GM21515 (cell line): ENCODE results near the gene GLB1L3.

Experiments used
- ATAC-seq: cut with Tn5 transposase; IDR thresholded peaks from one replicate; pipeline ENCODE4 v1.9.1; 2021; ENCODE audit not compliant: unreplicated experiment

Gene GLB1L3, protein sequence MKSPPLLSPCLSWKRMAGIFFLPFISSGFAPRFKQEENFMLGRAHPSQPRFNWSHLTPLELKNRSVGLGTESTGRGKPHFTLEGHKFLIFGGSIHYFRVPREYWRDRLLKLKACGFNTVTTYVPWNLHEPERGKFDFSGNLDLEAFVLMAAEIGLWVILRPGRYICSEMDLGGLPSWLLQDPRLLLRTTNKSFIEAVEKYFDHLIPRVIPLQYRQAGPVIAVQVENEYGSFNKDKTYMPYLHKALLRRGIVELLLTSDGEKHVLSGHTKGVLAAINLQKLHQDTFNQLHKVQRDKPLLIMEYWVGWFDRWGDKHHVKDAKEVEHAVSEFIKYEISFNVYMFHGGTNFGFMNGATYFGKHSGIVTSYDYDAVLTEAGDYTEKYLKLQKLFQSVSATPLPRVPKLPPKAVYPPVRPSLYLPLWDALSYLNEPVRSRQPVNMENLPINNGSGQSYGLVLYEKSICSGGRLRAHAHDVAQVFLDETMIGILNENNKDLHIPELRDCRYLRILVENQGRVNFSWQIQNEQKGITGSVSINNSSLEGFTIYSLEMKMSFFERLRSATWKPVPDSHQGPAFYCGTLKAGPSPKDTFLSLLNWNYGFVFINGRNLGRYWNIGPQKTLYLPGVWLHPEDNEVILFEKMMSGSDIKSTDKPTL

DNA sequence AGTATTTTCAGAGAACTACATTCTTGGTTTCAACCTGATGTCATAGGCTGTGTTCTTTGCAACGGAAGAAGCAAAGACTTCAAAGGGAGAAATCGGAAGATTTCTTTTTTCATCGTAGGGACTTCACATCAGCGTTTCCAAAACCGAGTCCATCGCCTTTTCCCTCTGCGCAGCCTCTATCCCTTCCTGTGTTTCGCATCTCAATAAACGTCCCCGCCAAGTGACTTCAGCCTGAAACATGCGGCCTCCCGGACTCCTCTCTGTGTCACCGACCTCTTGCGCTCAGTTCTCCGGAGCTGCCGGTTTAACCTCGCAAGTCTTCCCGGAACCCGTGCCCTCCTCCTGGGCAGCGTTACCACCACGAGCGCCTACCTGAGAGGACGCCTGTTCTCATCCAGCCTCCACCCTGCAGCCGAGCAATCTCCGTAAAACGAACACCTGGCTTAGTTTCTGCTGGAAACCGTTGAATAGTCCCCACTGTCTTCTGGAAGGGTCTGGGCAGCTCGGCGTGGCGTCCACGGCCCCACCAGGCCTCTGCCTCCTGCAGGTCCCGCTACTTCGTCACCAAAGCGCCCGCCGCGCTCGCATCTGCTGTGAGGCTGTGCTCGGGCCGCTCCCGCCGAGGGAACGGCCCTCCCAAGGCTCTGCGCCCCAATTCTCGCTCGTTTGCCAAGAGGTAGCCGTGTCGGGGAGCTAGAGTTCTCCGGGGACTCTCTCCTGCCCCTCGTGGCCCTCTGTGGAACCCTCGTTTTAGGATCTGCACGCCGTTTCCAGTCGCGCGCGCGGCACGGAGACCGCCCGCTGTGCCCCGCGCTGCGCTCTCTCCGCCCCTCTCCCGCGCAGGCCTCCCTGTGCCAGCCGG lies at the start of gene GLB1L3:
Gene GLB1L3, plus strand, starts transcription at position 846 of the 862 bp plus-strand sequence. CDS start 362 bp downstream, outside the sequence.
- peak; percentile 79 for ATAC-seq

DNA sequence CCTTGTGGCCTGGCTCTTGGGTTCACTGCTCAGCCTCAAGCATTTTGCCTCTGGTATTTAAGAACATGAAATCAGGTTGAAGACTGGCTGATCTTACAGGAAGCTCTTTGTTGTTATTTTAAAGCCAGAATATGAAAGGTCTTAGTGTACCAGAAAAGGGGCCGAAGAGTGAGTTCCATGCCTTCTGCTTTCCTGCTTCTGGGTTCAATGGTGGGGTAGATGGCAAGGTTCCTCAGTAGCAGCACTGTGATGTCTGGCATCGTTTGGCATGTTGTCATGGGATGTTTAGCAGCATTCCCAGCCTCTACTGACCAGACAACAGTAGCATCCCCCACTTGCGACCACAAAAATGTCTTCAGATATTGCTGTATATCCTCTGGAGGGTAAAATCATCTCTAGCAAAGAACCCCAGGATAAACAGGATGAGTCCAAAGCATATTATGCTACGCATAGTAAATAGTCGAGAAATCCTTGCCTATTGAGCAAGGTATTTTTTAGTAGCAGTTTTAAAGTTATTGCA lies 49.3 kb upstream of the GLB1L3 start:
- ATAC-seq: no peak

DNA sequence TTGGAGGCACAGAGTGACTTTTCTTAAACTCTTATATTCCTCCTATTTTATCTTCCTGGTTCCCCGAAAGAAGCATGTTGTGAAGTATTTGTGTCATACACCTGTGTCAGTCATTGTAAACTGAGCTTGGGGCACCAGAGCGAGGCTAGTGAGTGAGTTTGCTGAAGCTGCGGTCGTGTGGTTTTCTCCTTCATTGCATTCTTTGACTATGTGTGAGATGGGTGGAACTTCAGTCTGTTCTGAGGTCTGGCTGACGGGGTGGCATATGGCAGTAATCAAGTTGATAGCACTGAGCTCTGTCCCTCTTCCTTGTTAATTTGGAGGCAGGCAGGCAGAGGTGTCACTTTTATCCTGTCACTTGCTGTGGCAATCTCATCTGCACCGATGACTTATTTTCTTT lies 47.6 kb upstream of the GLB1L3 start:
- ATAC-seq: peak; percentile 45

DNA sequence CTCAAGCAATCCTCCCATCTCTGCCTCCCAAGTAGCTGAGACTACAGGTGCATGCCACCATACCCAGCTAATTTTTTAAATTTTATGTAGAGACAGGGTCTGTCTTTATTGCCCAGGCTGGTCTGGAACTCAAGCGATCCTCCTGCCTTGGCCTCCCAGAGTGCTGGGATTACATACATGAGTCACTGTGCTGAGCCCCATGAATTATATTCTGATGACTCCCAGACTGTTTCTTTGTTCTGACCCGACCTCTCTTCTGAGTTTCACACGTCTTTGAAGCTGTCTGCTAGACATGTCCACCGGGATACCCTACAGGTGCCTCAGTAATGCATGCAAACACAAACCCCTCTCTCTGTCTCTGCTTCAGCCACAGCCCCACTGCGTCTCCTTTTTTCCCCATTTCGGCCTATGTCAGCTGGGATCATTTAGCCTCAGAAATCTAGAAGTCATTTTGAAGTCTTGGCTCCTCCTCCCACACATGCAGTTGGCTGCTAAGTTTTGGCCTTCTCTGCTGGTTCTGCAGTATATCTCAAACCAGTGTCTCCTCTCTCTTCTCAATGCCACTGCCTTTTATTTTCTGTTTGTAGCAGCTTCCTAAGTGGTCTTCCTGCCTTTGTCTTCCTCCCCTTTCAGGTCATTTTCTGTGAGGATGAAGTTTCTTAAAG lies 46.9 kb upstream of the GLB1L3 start:
- no peak for ATAC-seq

DNA sequence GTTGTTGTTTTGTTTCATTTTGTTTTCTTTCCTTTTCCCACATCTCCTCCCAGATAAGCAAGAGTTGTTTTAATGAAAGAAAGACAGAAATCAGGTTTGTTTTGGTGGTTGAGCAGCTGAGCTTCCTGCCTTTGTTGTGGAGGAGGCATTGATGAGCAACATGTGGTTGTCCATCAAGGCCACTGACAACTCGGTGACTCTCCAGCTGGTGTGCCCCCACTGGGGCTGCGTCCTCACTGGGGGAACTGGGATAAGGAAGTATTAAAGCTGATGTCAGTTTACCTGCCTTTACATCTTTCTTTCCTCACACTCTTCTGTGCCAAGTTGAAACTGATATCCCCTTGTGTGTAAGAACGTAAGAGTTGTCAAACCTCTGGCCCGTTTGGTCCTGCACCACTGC lies 45.8 kb upstream of the GLB1L3 start:
- no peak for ATAC-seq

DNA sequence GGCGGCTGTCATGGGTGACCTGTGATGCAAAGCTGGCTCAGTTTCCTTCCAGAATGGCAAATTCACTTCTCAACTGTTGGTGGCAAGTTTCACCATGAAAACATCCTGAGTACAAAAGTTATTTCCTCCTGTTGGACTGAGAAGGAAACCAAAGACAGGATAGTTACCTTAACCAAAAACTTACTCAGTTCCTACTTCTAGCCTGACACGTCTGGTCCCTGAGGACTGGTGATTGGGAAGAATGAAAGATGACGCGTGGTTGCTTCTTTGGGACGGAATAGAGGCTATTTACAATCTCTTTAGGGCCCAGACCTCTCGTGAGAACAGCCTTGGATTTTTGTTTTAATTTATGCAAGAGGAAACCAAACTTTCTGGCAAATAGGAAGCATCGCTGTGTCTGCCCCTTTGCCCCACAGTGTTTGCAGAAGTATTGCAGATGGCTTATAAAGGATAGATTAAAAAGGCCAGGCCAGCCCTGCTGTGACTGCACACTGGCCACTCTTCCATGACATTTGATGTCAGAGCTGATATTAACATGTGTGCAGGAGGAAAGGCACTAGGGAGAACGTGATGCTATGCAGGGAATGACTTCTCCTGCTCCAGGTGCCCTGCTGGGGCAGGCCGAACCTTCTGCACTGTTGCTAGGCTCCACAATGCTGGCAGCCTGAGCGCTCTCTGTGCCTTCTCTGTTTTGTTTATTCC lies 44.1 kb upstream of the GLB1L3 start:
- ATAC-seq: no peak

DNA sequence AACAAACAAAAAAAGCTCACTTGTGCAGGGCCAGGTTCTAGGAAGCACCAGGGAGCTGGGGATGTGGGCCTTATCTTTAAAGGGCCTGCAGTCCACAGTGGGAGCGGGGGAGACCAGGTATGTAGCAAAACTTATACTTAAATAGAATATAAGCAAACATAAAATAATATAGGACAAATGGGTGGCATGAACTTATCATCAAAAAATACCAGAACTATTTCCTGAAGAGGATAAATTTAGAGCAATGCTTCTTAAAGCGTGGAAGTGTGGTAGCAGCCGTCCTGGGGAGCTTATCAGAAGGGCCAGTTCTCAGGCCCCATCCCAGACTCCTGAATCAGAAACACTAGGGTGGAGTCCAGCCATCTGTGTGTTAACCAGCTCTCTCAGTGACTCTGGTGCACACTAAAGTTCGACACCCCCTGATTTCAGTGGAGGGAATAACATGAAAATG lies 42.4 kb upstream of the GLB1L3 start:
- no peak for ATAC-seq

DNA sequence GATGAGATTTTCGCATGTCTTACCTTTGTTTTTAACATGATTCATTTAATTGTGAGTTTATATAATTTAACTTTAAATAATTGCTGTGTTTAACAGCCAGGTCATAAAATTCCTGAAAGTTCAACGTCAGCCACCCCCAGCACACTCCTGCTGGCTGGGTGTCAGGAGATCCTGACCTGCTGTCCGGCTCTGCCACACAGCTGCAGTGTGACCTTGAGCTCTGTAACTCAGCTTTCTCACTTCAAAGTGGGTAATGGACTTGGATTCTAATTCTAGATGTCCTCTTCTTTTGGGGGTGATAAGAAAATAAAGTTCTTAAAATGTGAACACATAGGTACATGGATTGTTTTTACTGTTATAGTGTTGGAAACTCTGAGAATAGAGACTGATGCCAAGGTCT lies 40.8 kb upstream of the GLB1L3 start:
- ATAC-seq: no peak

DNA sequence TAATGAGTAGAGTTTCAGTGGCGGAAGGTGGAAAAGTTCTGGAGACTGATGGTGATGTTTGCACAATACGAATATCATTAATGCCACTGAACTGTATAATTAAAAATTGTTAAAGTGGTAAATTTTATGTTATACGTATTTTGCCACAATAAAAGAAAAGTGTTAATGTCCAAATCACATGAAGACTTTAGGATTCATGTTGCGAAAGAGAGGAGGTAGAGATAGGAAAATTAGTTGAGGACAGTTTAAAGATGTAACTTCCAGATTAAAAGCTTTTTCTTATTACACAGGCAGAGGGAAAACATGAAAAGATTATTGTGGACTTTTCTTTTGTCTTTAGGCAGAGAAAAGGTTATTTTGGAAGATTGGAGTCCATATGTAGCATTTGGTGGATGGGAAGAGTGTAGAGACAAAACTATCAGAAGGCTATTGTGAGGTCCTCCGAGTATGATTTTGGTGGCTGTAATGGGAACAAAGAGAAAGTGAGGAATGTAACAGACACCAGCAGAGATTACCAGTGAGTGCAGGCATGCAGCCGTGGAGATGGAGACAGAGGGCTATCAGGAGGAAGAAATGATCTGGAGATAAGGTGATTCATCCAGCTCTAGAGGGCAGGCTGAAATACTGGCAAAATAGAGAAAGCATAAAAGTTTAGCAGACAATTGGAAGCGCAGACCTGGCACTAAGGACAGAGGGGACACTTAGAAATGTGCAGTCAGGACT lies 39.2 kb upstream of the GLB1L3 start:
- no peak for ATAC-seq

DNA sequence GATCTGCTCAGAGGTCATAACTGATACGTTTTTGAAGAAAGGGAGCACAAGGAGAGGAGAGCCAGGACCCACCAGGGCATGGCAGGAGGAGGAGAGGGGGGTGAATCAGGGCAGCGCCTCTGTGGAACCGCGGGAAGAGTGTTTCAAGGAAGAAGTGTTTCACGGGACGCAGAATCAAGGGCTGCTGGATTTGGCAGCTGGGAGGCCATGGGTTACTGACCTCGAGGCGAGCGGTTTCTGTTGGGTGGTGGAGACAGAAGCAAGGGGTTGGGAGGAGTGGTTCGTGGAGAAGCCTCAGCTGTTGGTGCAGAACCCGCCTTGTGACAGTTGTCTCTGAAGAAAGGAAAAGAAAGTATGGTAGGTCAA lies 38.6 kb upstream of the GLB1L3 start:
- no peak for ATAC-seq

DNA sequence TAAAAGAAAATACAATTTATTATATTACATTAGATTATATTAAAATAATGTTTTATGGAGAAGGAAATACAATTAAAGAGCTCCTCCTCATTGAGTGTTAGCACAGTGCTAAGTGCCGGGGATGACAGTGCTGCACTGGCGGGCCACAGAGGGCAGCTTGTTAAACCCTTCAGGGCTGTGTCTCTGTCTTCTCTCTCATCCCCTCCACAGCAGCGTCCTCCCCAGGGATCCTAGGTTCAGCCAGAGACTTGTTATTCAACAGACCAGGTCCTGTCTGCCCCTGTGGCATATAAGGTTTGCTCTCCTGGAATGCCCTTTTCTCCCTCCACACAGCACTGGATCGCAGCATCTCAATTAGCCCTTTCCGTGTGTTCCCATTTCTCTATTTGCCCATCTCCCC lies 37.2 kb upstream of the GLB1L3 start:
- no peak for ATAC-seq

DNA sequence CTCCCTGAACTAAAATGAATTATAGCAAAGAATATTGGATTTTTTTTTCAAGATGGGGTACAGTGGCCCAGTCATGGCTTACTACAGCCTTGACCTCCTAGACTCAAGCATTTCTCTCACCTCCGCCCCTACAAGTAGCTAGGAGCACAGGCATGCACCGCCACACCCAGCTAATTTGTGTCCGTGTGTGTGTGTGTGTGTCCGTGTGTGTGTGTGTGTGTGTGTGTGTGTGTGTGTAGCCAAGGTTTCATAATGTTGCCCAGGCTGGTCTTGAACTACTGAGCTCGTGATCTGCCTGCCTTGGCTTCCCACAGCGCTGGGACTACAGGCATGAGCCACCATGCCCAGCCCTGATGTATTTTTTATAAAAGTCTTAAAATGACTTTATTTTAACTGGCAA lies 35.6 kb upstream of the GLB1L3 start:
- ATAC-seq: no peak

DNA sequence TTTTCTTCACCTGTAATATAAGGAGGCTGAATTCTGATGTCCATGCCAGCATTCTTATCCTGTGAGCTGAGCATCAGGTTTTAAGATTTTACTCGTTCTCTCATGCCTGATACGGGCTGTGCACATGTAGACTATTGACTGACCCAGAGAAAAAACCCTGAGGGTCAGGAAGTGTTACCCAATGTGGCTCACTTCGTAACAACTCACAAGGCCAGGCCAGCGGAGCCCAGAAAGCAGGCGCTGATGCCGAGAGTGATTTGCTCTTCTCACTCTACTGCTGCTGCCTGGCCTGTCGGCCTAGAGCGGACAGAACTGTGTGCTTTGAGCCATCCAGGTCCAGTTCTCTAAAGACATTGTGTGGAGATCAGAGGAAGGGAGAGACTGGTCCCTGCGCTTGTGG lies 33.8 kb upstream of the GLB1L3 start:
- ATAC-seq: no peak

DNA sequence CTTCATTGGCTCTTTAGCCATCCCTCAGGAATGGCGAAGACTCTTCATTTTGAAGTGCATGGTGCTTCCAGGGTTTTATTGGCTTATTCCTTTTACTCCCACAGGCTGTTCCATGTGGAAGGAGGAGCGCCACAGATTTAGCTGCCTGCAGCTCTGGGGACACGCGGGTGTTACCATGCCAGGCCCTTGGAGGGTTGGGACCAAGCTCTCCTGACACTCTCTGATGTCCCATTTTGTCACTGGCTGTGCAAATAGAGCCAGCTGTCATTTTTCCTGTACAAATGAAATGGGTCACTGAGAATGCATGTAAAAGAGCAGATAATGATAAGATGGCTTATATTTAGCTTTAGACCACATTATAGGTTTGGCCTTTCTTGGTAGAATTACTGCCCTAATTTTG lies 32.3 kb upstream of the GLB1L3 start:
- no peak for ATAC-seq

DNA sequence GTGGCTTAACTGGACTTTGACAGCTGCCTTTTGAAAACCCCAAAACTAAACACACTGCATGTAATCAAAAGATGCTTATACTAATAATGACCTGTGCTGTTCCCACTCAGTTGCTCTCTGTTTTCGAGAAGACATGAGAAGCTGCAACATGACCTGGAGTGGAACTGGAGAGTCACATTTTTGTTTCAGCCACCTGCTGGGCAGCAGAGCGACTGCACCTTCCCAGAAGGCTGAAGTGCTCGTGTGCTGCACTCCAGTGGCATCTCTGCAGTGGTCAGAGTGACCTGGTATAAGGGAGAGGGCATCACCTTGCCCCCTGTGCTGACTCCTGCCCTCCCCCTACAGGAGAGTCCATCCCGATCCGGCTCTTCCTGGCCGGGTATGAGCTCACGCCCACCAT lies 31.6 kb upstream of the GLB1L3 start:
- peak; percentile 75 for ATAC-seq

DNA sequence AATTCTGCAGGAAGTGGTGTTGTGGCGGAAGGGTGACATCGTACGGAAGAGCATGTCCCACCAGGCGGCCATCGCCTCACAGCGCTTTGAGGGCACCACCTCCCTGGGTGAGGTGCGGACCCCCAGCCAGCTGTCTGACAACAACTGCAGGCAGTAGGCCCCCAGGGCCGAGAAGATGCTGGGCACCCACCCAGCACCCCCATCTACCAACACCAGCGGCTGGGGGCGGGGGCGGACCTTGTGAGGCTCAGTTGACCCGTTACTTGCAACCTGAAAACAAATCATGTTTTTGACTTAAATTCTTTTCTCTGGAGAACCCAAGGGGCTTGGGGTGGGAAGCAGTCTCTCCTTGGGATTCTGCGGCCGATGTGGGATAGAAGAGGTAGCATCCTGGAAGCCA lies 30.7 kb upstream of the GLB1L3 start:
- ATAC-seq: no peak

DNA sequence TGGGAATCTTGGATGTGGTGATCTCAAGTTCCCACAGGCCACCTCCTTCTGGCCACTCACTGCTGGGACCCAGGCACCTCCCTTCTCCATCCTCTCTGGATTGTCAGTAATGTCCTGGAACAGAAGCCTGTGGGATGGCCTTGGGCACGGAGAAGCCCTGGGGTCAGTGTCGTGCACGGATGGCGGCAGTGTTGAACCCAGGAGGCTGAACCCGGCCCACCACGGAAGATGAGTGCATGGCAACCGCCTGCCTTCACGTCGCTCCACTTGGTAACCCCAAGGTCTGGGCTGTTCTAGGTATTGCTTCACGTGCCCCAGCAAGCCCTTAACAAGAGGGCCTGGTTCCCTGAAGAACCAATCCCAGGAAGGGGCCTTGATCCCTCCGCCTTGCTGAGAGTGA lies 30.1 kb upstream of the GLB1L3 start:
- no peak for ATAC-seq

DNA sequence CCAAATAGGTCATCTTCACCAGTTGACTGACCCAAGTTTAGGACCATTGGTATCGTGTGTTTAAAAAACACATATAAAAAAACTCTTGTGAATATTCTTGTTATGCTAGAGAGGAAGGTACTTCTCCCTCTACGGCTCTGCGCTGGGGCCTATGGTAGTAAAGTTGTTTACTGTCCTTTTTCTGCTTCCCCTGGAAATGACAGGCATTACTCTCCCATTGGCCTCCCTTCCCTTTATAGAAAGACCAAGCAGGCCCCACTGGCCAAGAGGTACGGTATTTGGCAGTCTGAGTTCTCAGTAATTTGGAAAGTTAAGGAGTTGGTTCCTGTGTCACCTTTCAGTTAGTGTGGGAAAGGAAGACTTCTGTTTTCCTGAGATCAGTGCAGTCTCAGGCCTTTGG lies 29.5 kb upstream of the GLB1L3 start:
- no peak for ATAC-seq

DNA sequence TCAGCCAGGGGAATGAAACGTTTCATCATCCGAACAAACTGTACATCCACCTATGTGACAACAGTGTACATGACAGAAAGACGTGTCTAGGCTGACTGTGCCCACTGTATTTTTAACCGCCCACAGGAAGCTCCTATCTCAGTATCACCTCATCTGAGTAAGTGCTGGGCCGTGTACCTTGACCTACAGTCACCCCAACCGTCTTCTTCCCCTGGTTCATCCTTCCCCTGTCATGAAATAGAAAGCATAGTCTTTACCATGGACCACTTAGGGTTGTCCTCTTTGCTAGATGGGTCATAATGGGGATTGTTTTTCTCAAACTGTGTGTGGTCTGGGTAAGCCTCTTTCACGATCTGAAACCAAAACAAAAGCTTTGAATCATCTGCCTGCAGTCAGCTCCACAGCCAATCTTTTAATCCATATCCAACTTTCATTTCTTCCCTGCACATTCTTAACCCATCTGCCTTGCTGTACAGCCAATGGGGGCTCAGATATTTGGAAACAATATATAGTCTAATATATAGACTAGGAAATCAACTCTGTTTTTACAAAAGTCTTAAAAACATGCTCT lies 27.2 kb upstream of the GLB1L3 start:
- ATAC-seq: no peak
